ENCODE results near the gene CYGB. TPM values are rescaled to one million over a fixed set of nuclear protein-coding genes. Genes with fewer than 3 reads are reported as not detected.

The CYGB gene
- total RNA-seq, 1 experiment from 2014 or later: 0.56 TPM

DNA sequence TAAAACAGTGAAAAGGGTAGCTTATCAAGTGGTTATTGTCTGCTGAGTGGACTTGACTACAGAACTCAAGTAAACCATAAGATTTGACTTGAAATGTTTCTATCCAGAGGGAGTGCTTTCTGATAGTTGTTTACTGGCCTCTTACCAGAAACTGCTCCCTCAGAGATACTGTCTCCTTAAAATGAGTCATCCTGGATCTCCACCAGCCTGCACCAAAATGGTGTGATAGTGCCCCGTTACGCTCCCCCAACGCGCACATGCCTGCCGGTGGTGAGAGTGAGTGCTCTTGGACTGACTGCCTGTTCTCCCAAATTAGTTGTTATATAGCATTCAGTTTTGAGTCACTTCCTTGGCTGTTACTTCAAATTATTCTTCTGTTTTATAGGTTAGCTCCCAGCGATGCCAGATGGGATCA is 25.2 kb upstream of the CYGB start:
- peaks cover 34% of the 10 kb centered on the region for H3K4me1 ChIP-seq (ENCODE audit: insufficient read depth, low read length, poor library complexity, severe bottlenecking)
- H3K9me3 ChIP-seq (ENCODE audit: low read depth, low read length, poor library complexity, severe bottlenecking): no peaks in the 10 kb centered on the region
- POLR2A ChIA-PET (ENCODE audit: low non-redundant PET): no interaction called here
- H3K27ac ChIP-seq (ENCODE audit: low read depth, low read length, poor library complexity, severe bottlenecking): peak overlapping the region; percentile 18
- BruUV-seq (replicated peaks): no TSS peak
- intact Hi-C loops (cut with micrococcal nuclease; ENCODE audit: unreplicated experiment): loop anchor here (5.0 to 10.0 kb wide), 2 partner anchors 60 to 152 kb away; partner anchors contain the start of gene MXRA7
- TF ChIP-seq, protein P1, sequence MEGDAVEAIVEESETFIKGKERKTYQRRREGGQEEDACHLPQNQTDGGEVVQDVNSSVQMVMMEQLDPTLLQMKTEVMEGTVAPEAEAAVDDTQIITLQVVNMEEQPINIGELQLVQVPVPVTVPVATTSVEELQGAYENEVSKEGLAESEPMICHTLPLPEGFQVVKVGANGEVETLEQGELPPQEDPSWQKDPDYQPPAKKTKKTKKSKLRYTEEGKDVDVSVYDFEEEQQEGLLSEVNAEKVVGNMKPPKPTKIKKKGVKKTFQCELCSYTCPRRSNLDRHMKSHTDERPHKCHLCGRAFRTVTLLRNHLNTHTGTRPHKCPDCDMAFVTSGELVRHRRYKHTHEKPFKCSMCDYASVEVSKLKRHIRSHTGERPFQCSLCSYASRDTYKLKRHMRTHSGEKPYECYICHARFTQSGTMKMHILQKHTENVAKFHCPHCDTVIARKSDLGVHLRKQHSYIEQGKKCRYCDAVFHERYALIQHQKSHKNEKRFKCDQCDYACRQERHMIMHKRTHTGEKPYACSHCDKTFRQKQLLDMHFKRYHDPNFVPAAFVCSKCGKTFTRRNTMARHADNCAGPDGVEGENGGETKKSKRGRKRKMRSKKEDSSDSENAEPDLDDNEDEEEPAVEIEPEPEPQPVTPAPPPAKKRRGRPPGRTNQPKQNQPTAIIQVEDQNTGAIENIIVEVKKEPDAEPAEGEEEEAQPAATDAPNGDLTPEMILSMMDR (conservative IDR thresholded peaks at IDR 0.05; ENCODE audit: low read depth, low read length): no peak
- TF ChIP-seq EZH2 (IDR thresholded peaks at IDR 0.05; ENCODE audit: borderline replicate concordance, low read depth, low read length, poor library complexity, severe bottlenecking): no peak
- CTCF ChIA-PET: no interaction called here
- H3K36me3 ChIP-seq (ENCODE audit: insufficient read depth, low read length, poor library complexity, severe bottlenecking): peaks cover 79% of the 10 kb centered on the region
- no peak overlapping the region for H3K4me3 ChIP-seq (ENCODE audit: low read depth, low read length, poor library complexity, severe bottlenecking)
- DNase-seq (ENCODE audit: low spot score): peak; percentile 86
- no peaks in the 10 kb centered on the region for H3K27me3 ChIP-seq (replicated peaks; ENCODE audit: insufficient read depth, low read depth, low read length, poor library complexity)

DNA sequence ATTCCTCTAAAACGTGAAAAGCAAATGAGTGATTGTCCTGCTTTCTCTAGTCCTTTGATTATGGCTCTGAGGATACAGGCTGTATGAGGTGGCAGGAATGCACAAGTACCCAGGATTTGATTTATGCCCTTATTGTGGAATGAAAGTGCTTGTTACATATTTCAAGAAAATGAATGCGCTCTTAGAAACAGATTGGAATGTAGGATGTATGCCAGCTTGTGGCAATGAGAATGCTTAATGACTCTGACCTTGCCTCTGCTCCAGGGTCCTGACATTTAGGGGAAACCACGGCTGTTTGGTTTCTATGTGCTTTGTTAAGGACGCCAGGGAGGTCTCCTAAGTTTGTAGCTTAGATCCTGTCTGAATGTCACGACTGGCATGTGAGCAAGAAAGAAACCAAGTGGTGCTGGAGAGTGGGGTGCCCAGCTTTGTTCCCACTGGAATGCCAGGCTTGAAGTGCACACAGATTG is 24.3 kb upstream of the CYGB start:
- H3K9me3 ChIP-seq (ENCODE audit: low read depth, low read length, poor library complexity, severe bottlenecking): no peaks in the 10 kb centered on the region
- H3K27me3 ChIP-seq (replicated peaks; ENCODE audit: insufficient read depth, low read depth, low read length, poor library complexity): no peaks in the 10 kb centered on the region
- no peak for TF ChIP-seq EZH2 (IDR thresholded peaks at IDR 0.05; ENCODE audit: borderline replicate concordance, low read depth, low read length, poor library complexity, severe bottlenecking)
- TF ChIP-seq, protein P1 (conservative IDR thresholded peaks at IDR 0.05; ENCODE audit: low read depth, low read length): no peak
- H3K4me1 ChIP-seq (ENCODE audit: insufficient read depth, low read length, poor library complexity, severe bottlenecking): peaks cover 34% of the 10 kb centered on the region
- BruUV-seq (replicated peaks): no TSS peak
- H3K36me3 ChIP-seq (ENCODE audit: insufficient read depth, low read length, poor library complexity, severe bottlenecking): peaks cover 71% of the 10 kb centered on the region
- H3K4me3 ChIP-seq (ENCODE audit: low read depth, low read length, poor library complexity, severe bottlenecking): peak overlapping the region; percentile 71
- intact Hi-C loops (cut with micrococcal nuclease; ENCODE audit: unreplicated experiment): loop anchor here (5.0 to 10.0 kb wide), 2 partner anchors 60 to 153 kb away; partner anchors contain the start of gene MXRA7
- H3K27ac ChIP-seq (ENCODE audit: low read depth, low read length, poor library complexity, severe bottlenecking): peak overlapping the region; percentile 88
- CTCF ChIA-PET: interaction anchor here (0.8 to 1.5 kb wide), 2 partner anchors 39 to 63 kb away, joined by 4 to 5 read pairs; no protein-coding TSS in a partner anchor
- DNase-seq (ENCODE audit: low spot score): no peak
- POLR2A ChIA-PET (ENCODE audit: low non-redundant PET): no interaction called here

DNA sequence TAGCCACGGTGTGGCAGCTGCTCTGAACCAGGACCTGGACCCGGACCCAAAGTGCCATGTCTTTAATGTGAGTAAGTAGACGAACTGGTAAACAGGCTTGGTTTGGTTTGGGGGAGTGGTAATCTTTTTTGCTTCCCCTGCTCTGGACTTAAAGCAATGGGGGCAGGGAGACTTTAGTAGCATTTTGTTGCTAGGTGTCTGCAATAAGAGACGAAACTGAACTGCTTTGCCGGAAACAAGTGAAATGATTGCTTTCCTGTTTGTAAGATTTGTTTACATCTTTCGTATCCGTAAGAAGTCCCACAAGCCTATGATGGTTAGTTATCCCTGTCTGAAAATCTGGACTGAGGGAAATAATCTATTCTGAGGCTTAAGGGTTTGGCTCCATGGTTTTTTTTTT is 23.8 kb upstream of the CYGB start:
- intact Hi-C loops (cut with micrococcal nuclease; ENCODE audit: unreplicated experiment): loop anchor here (5.0 to 10.0 kb wide), 2 partner anchors 61 to 153 kb away; partner anchors contain the start of gene MXRA7
- H3K27me3 ChIP-seq (replicated peaks; ENCODE audit: insufficient read depth, low read depth, low read length, poor library complexity): no peaks in the 10 kb centered on the region
- ChIA-PET POLR2A (ENCODE audit: low non-redundant PET) (interaction anchor here (0.6 kb wide), 1 partner anchor 82 kb away, joined by 4 read pairs; the partner anchor contains the start of gene ST6GALNAC1), CTCF (interaction anchor here (0.8 to 1.5 kb wide), 2 partner anchors 38 to 63 kb away, joined by 4 to 5 read pairs; no protein-coding TSS in a partner anchor)
- peak overlapping the region; percentile 71 for H3K4me3 ChIP-seq (ENCODE audit: low read depth, low read length, poor library complexity, severe bottlenecking)
- DNase-seq (ENCODE audit: low spot score): peak; percentile 72
- no peak for TF ChIP-seq EZH2 (IDR thresholded peaks at IDR 0.05; ENCODE audit: borderline replicate concordance, low read depth, low read length, poor library complexity, severe bottlenecking)
- peak overlapping the region; percentile 88 for H3K27ac ChIP-seq (ENCODE audit: low read depth, low read length, poor library complexity, severe bottlenecking)
- peaks cover 34% of the 10 kb centered on the region for H3K4me1 ChIP-seq (ENCODE audit: insufficient read depth, low read length, poor library complexity, severe bottlenecking)
- peaks cover 67% of the 10 kb centered on the region for H3K36me3 ChIP-seq (ENCODE audit: insufficient read depth, low read length, poor library complexity, severe bottlenecking)
- no peaks in the 10 kb centered on the region for H3K9me3 ChIP-seq (ENCODE audit: low read depth, low read length, poor library complexity, severe bottlenecking)
- no TSS peak for BruUV-seq (replicated peaks)

Measured in A673 (cell line).